HFFc6 (cell line): ENCODE data around the gene PKLR. TPM values are rescaled to one million over a fixed set of nuclear protein-coding genes. Genes with fewer than 3 reads are reported as not detected.
A peak's percentile ranks its signal among the peaks of the same experiment; 100 is the strongest.

Experiments used
- DNase-seq: peaks from one replicate; pipeline ENCODE4 v3.0.0-alpha.2; 2018
- H3K27ac Mint-ChIP-seq: 2 replicates; pipeline ENCODE4 v1.8.0; 2020; ENCODE audit warnings: mild to moderate bottlenecking, mixed read lengths
- H3K27me3 Mint-ChIP-seq: 2 replicates; pipeline ENCODE4 v1.8.0; 2021; ENCODE audit warnings: mild to moderate bottlenecking, moderate library complexity, mixed read lengths; ENCODE audit not compliant: insufficient read depth
- H3K36me3 Mint-ChIP-seq: 2 replicates; pipeline ENCODE4 v1.8.0; 2021; ENCODE audit warnings: low read depth, mixed read lengths
- H3K4me1 Mint-ChIP-seq: 2 replicates; pipeline ENCODE4 v1.8.0; 2020; ENCODE audit warnings: low read depth, mixed read lengths
- H3K4me3 Mint-ChIP-seq: 2 replicates; pipeline ENCODE4 v1.8.0; 2020; ENCODE audit warnings: mild to moderate bottlenecking, moderate library complexity, mixed read lengths
- H3K9me3 Mint-ChIP-seq: 2 replicates; pipeline ENCODE4 v1.8.0; 2020; ENCODE audit warnings: mild to moderate bottlenecking, mixed read lengths
- total RNA-seq, 6 experiments: library from RNA; stranded (reverse); fragmentation: NEBNext Ultra II Directional; extraction: Animal tissue kit (Norgen Biotek cat#: 25700); gene quantifications; 2 replicates in 1 of 6; 3 replicates in 5 of 6; pipeline ENCODE4 v1.2.3, GENCODE V29; 2021
- TF ChIP-seq, protein P1 (sequence below): fragments of 200-600 bp; sonication (generic); IDR thresholded peaks from 2 replicates; pipeline ENCODE4 v1.5.0; 2021; ENCODE audit warnings: antibody characterized with exemption, mild to moderate bottlenecking

Gene PKLR
- total RNA-seq, 6 experiments from 2014 or later = not detected

DNA sequence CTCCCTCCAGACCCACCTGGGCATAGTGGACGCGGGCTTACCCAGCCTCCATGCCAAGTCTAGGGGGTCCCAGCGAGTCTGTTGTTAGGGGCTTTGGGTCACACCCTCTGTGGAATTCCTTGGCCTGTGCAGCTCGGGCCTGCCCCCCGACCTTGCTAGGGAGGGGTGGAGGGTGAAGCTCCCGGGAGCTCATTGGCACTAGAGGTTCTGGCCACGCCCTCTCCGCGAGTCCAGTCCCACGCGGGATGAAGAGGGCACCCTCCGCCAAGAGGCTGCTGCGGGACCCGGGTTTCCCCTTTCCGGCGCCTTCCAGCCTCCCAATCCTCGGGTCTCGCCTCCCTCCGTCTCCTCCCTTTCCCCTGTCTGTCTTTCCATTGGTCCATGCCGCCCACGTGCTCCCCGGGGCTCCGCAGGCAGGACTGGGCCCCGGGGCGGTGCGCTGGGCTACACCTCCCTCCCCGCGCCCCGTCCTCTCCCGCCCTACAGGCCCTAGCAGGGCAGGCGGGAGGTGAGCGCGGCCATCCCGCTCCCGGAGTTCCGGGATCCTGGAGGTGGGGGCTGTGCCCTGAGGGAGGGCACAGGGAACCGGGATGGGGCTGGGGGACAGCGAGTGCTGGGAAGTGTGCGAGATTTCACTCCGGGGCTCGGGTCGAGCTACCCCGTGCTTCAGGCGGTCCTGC, 22.9 kb upstream of the PKLR start:
- peaks cover 40% of the 10 kb centered on the region for H3K4me1 Mint-ChIP-seq
- H3K9me3 Mint-ChIP-seq = no peaks in the 10 kb centered on the region

GRCh38 chr1:155323729-155324036, 22.4 kb upstream of the PKLR start:
- peak; percentile 83 for DNase-seq
- Mint-ChIP-seq H3K27me3 (peaks cover 14% of the 10 kb centered on the region), H3K4me3 (peak overlapping the region; percentile 96), H3K4me1 (peaks cover 40% of the 10 kb centered on the region), H3K36me3 (peaks cover 5% of the 10 kb centered on the region; the same call in 1 of the 2 replicates), H3K27ac (peak overlapping the region; percentile 80), H3K9me3 (no peaks in the 10 kb centered on the region)
- TF ChIP-seq, protein P1, sequence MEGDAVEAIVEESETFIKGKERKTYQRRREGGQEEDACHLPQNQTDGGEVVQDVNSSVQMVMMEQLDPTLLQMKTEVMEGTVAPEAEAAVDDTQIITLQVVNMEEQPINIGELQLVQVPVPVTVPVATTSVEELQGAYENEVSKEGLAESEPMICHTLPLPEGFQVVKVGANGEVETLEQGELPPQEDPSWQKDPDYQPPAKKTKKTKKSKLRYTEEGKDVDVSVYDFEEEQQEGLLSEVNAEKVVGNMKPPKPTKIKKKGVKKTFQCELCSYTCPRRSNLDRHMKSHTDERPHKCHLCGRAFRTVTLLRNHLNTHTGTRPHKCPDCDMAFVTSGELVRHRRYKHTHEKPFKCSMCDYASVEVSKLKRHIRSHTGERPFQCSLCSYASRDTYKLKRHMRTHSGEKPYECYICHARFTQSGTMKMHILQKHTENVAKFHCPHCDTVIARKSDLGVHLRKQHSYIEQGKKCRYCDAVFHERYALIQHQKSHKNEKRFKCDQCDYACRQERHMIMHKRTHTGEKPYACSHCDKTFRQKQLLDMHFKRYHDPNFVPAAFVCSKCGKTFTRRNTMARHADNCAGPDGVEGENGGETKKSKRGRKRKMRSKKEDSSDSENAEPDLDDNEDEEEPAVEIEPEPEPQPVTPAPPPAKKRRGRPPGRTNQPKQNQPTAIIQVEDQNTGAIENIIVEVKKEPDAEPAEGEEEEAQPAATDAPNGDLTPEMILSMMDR = no peak

More for the DNA sequence above, 22.9 kb upstream of the PKLR start:
- peak overlapping the region; percentile 96 for H3K4me3 Mint-ChIP-seq
- peak; percentile 95 for DNase-seq
- TF ChIP-seq, protein P1 = no peak
- peak overlapping the region; percentile 80 for H3K27ac Mint-ChIP-seq
- H3K36me3 Mint-ChIP-seq = peaks cover 5% of the 10 kb centered on the region; the same call in 1 of the 2 replicates
- H3K27me3 Mint-ChIP-seq = peaks cover 16% of the 10 kb centered on the region

GRCh38 chr1:155322953-155323728, 21.9 kb upstream of the PKLR start:
- DNase-seq = peak; percentile 96
- Mint-ChIP-seq H3K9me3 (no peaks in the 10 kb centered on the region), H3K4me3 (peak overlapping the region; percentile 96), H3K27me3 (peaks cover 13% of the 10 kb centered on the region), H3K36me3 (peaks cover 5% of the 10 kb centered on the region; the same call in 1 of the 2 replicates), H3K27ac (peak overlapping the region; percentile 86), H3K4me1 (peaks cover 40% of the 10 kb centered on the region)
- TF ChIP-seq, protein P1 = peak; percentile 99

GRCh38 chr1:155322571-155322952, 21.3 kb upstream of the PKLR start:
- Mint-ChIP-seq H3K27ac (peak overlapping the region; percentile 86), H3K4me1 (peaks cover 40% of the 10 kb centered on the region), H3K9me3 (no peaks in the 10 kb centered on the region), H3K4me3 (peak overlapping the region; percentile 96), H3K36me3 (peaks cover 5% of the 10 kb centered on the region; the same call in 1 of the 2 replicates), H3K27me3 (peaks cover 13% of the 10 kb centered on the region)
- peak; percentile 26 for DNase-seq
- TF ChIP-seq, protein P1 = no peak

DNA sequence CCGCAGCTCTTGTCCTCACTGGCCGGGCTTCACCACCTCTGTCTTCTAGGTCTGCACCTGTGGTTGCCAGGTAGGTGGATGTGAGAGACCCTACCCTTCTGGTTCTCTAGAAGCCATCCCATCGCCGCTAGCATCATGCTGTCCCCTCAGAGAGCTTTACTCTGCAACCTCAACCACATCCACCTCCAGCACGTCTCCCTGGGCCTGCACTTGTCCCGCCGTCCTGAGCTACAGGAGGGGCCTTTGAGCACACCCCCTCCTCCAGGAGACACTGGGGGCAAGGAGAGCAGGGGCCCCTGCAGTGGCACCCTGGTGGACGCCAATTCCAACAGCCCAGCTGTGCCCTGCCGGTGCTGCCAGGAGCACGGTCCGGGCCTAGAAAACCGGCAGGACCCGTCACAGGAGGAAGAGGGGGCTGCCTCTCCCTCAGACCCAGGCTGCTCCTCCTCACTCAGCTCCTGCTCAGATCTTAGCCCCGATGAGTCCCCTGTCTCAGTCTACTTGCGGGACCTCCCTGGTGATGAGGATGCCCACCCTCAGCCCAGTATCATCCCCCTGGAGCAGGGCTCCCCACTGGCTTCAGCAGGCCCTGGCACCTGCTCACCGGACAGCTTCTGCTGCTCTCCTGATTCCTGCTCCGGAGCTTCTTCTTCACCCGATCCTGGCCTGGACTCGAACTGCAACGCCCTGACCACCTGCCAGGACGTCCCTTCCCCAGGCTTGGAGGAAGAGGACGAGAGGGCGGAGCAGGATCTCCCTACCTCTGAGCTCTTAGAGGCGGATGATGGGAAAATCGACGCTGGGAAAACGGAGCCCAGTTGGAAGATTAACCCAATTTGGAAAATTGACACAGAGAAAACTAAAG, 20.6 kb upstream of the PKLR start:
- Mint-ChIP-seq H3K27ac (peak overlapping the region; percentile 86), H3K4me3 (peak overlapping the region; percentile 96), H3K4me1 (peaks cover 40% of the 10 kb centered on the region), H3K27me3 (peaks cover 13% of the 10 kb centered on the region), H3K9me3 (no peaks in the 10 kb centered on the region), H3K36me3 (peaks cover 5% of the 10 kb centered on the region; the same call in 1 of the 2 replicates)
- TF ChIP-seq, protein P1 = peak; percentile 30; the same call in 1 of the 2 replicates
- no peak for DNase-seq
